CD14-positive monocyte (primary cell): ENCODE data around the gene CARM1. TPM values are rescaled to one million over a fixed set of nuclear protein-coding genes. Genes with fewer than 3 reads are reported as not detected.
"Not testable (repeated sequence)": the region's sequence is repeated elsewhere in the genome, so short reads cannot be mapped to it uniquely, and the experiment has no call there.

Experiments
- DNase-seq, 3 donors: peaks; one replicate each; pipeline ENCODE4 v3.0.0-alpha.2; 2011 to 2022
- H2AFZ ChIP-seq: 2 replicates; pipeline ENCODE4 v1.6.0; 2012; ENCODE audit warnings: mild to moderate bottlenecking, low read depth, low read length, inconsistent platforms; ENCODE audit not compliant: insufficient read depth, poor library complexity, severe bottlenecking
- H3K27ac ChIP-seq, 2 donors: 1 replicate in 1 of 2; 2 replicates in 1 of 2; pipeline ENCODE4 v1.5.1; 2012 to 2013; ENCODE audit warnings: low read length in 2 of 2, control low read depth in 1 of 2, inconsistent platforms in 1 of 2, low read depth in 1 of 2, mild to moderate bottlenecking in 1 of 2
- H3K27me3 ChIP-seq, 2 donors: one replicate each; pipeline versions ENCODE4 v1.6.0 to v1.6.1; 2011 to 2013; ENCODE audit warnings: low read length in 2 of 2; ENCODE audit not compliant: control insufficient read depth in 2 of 2, insufficient read depth in 2 of 2
- H3K36me3 ChIP-seq, 2 donors: replicated peaks in 1 of 2; 1 replicate in 1 of 2; 2 replicates in 1 of 2; pipeline versions ENCODE4 v1.5.1 to v1.6.1; 2012 to 2013; ENCODE audit warnings: low read length in 2 of 2, control low read depth in 1 of 2, inconsistent platforms in 1 of 2, mild to moderate bottlenecking in 1 of 2; ENCODE audit not compliant: insufficient read depth in 2 of 2, control insufficient read depth in 1 of 2
- H3K4me1 ChIP-seq, 2 donors: 1 replicate in 1 of 2; 2 replicates in 1 of 2; pipeline versions ENCODE4 v1.5.1 to v1.6.1; 2012 to 2013; ENCODE audit warnings: low read length in 2 of 2, control low read depth in 1 of 2, inconsistent platforms in 1 of 2, mild to moderate bottlenecking in 1 of 2, moderate library complexity in 1 of 2; ENCODE audit not compliant: insufficient read depth in 2 of 2, control insufficient read depth in 1 of 2
- H3K4me2 ChIP-seq: replicated peaks from 2 replicates; pipeline ENCODE3; 2012; ENCODE audit warnings: low read length, moderate library complexity, mild to moderate bottlenecking; ENCODE audit not compliant: poor library complexity, severe bottlenecking; ENCODE audit errors: extremely low read depth
- H3K4me3 ChIP-seq, 3 experiments: fragments of 200-600 bp in 1 of 3; sonication (generic) in 1 of 3; replicated peaks in 1 of 3; 1 replicate in 2 of 3; 2 replicates in 1 of 3; pipeline ENCODE4 v1.5.1; 2011 to 2013; ENCODE audit warnings: low read length in 3 of 3, mild to moderate bottlenecking in 3 of 3, control low read depth in 2 of 3, low read depth in 2 of 3, inconsistent platforms in 1 of 3, moderate library complexity in 1 of 3
- H3K79me2 ChIP-seq: 2 replicates; pipeline ENCODE4 v1.6.0; 2012; ENCODE audit warnings: mild to moderate bottlenecking, control low read depth, inconsistent platforms, low read length, moderate library complexity; ENCODE audit not compliant: insufficient read depth
- H3K9ac ChIP-seq: 2 replicates; pipeline ENCODE4 v1.6.0; 2017; ENCODE audit warnings: low read length, mild to moderate bottlenecking; ENCODE audit not compliant: insufficient read depth, poor library complexity, severe bottlenecking
- H3K9me3 ChIP-seq, 2 donors: replicated peaks in 1 of 2; 1 replicate in 1 of 2; 2 replicates in 1 of 2; pipeline versions ENCODE4 v1.5.1 to v1.6.1; 2012 to 2013; ENCODE audit warnings: low read length in 2 of 2, control low read depth in 1 of 2; ENCODE audit not compliant: control insufficient read depth in 1 of 2, insufficient read depth in 1 of 2
- H4K20me1 ChIP-seq: 2 replicates; pipeline ENCODE4 v1.6.0; 2012; ENCODE audit warnings: mild to moderate bottlenecking, low read length, control low read depth, moderate library complexity; ENCODE audit not compliant: insufficient read depth
- H3K27ac Mint-ChIP-seq, 7 donors: one replicate each; pipeline ENCODE4 v1.8.0; 2020; ENCODE audit warnings: mild to moderate bottlenecking in 7 of 7, mixed read lengths in 7 of 7, moderate library complexity in 6 of 7, inconsistent platforms in 2 of 7
- H3K27me3 Mint-ChIP-seq, 3 donors: one replicate each; pipeline ENCODE4 v1.8.0; 2021 to 2022; ENCODE audit warnings: low read depth in 3 of 3, mild to moderate bottlenecking in 3 of 3, mixed read lengths in 3 of 3, moderate library complexity in 3 of 3, inconsistent platforms in 1 of 3
- H3K36me3 Mint-ChIP-seq, 2 donors: one replicate each; pipeline ENCODE4 v1.8.0; 2020; ENCODE audit warnings: mixed read lengths in 2 of 2, inconsistent platforms in 1 of 2, mild to moderate bottlenecking in 1 of 2
- H3K4me1 Mint-ChIP-seq: one replicate; pipeline ENCODE4 v1.8.0; 2020; ENCODE audit warnings: mild to moderate bottlenecking, mixed read lengths
- H3K4me3 Mint-ChIP-seq, 2 donors: one replicate each; pipeline ENCODE4 v1.8.0; 2020; ENCODE audit warnings: mild to moderate bottlenecking in 2 of 2, mixed read lengths in 2 of 2, moderate library complexity in 1 of 2
- H3K9me3 Mint-ChIP-seq, 7 donors: one replicate each; pipeline ENCODE4 v1.8.0; 2020 to 2022; ENCODE audit warnings: mixed read lengths in 7 of 7, mild to moderate bottlenecking in 6 of 7, moderate library complexity in 6 of 7, inconsistent platforms in 2 of 7
- CTCF ChIP-seq: fragments of 200-600 bp; IDR thresholded peaks from one replicate; pipeline ENCODE4 v1.8.0; 2022; ENCODE audit warnings: antibody characterized with exemption, mild to moderate bottlenecking
- WGBS: methylation state at CpG from one replicate; pipeline ENCODE4 v1.1.5; 2013; ENCODE audit warnings: missing lambda C conversion rate; ENCODE audit not compliant: insufficient coverage; 5-methylcytosine and 5-hydroxymethylcytosine counted together
- intact Hi-C, 2 donors: fragments of 100-400 bp; cut with micrococcal nuclease; formaldehyde crosslinking; loops; one replicate each; pipeline versions ENCODE4 v1.15.0 to v1.15.1; 2023
- polyA plus RNA-seq, 3 donors: library from polyadenylated mRNA; depleted of rRNA in 1 of 3; unstranded in 2 of 3; stranded (reverse) in 1 of 3; fragments of 300-500 nt in 2 of 3; fragments of >200 nt in 1 of 3; fragmentation: Illumina TruSeq in 2 of 3; gene quantifications; 1 replicate in 2 of 3; 2 replicates in 1 of 3; pipeline ENCODE4 v1.2.3, GENCODE V29; 2012 to 2021

The CARM1 gene
- polyA plus RNA-seq, 3 donors, result 0.17 to 26.3 (median 0.29) TPM

DNA sequence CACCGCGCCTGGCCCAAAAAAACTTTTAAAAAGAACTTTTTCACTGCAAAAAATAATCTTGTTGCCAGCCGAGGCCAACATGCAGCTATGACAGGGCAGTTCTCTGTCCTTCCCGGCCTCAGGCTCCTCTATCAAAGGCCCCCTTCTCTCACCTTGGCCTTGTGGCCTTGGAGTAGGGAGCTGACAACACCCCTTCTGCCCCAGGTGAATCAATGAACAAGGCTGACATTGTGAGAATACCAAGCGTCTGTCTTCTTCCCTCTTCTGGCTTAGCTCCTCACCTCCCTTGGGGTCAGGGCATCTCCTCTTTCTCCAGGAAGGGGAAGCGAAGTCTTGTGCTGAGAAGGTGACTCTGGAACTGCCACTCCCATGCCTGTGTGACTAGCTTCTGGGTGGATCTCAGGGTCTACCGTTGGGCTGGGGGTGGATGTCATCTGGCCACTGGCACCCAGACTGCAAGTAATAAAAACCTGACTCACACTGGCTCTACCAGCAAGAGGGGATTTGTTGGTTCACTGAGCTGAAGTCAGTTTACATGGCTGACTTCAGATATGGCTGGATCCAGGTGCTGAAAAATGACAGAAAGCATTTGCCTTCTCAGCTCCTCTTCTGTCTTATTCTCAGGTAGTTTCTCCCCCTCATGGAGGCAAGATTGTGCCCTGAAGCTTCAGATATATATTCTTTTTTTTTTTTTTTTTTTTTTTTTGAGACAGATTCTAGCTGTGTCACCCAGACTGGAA, 16.8 kb upstream of the CARM1 start:
- Mint-ChIP-seq H3K27me3 (peaks cover 1 to 5% (median 3%) of the 10 kb centered on the region in 3 donors), H3K36me3 (peaks cover 50 to 90% of the 10 kb centered on the region in 2 donors), H3K9me3 (peaks cover 0 to 2% (median 0%) of the 10 kb centered on the region in 7 donors), H3K4me1 (peaks cover 33% of the 10 kb centered on the region), H3K4me3 (no peak overlapping the region), H3K27ac (peak overlapping the region; percentile 7 to 78 (median 25))
- no peak for DNase-seq
- Histone ChIP-seq H3K4me2 (no peak overlapping the region), H3K9ac (no peak overlapping the region), H3K27me3 (no peaks in the 10 kb centered on the region), H3K79me2 (peaks cover 72% of the 10 kb centered on the region), H3K9me3 (no peaks in the 10 kb centered on the region), H3K4me3 (no peak overlapping the region), H2AFZ (no peak overlapping the region), H3K36me3 (peaks cover 58 to 83% of the 10 kb centered on the region in 2 donors), H3K27ac (peak overlapping the region; percentile 35 to 57), H4K20me1 (peaks cover 48% of the 10 kb centered on the region), H3K4me1 (peaks cover 14 to 35% of the 10 kb centered on the region in 2 donors)
- 94% methylated on average over 3 of the region's 7 CpGs for WGBS
- intact Hi-C loops, result no loop called here
- no peak for TF ChIP-seq CTCF

- H3K36me3 Mint-ChIP-seq, result peaks cover 45 to 88% of the 10 kb centered on the region in 2 donors
Observed at GRCh38 chr19:10855879-10856522, 15.4 kb upstream of the CARM1 start.

GRCh38 chr19:10856899-10857298, 14.5 kb upstream of the CARM1 start:
- H4K20me1 ChIP-seq, result peaks cover 39% of the 10 kb centered on the region
- H3K4me2 ChIP-seq, H3K27ac Mint-ChIP-seq, H2AFZ ChIP-seq, H3K27me3 ChIP-seq, DNase-seq, H3K9me3 ChIP-seq, H3K9me3 Mint-ChIP-seq, H3K4me3 Mint-ChIP-seq, H3K4me3 ChIP-seq, H3K27me3 Mint-ChIP-seq, H3K27ac ChIP-seq, intact Hi-C loops, H3K9ac ChIP-seq: not testable (repeated sequence)
- peaks cover 35% of the 10 kb centered on the region for H3K4me1 Mint-ChIP-seq
- H3K79me2 ChIP-seq, result peaks cover 50% of the 10 kb centered on the region
- peaks cover 40 to 83% of the 10 kb centered on the region in 2 donors for H3K36me3 Mint-ChIP-seq
- peaks cover 51 to 72% of the 10 kb centered on the region in 2 donors for H3K36me3 ChIP-seq
- peaks cover 14 to 38% of the 10 kb centered on the region in 2 donors for H3K4me1 ChIP-seq
- WGBS, result no CpG with 5 or more reads among the region's 1 CpG

More at GRCh38 chr19:10855879-10856522, 15.4 kb upstream of the CARM1 start:
- H3K27ac ChIP-seq, result no peak overlapping the region
- peak overlapping the region in 1 of 7 donors; percentile 72 for H3K27ac Mint-ChIP-seq
- no peaks in the 10 kb centered on the region for H3K9me3 ChIP-seq
- peaks cover 6 to 36% of the 10 kb centered on the region in 2 donors for H3K4me1 ChIP-seq
- H3K4me3 Mint-ChIP-seq, result no peak overlapping the region
- DNase-seq, result peak; percentile 37 to 56 (median 45)
- H3K79me2 ChIP-seq, result peaks cover 57% of the 10 kb centered on the region
- no peak overlapping the region for H3K4me3 ChIP-seq
- intact Hi-C loops, result no loop called here
- peak; percentile 84 for TF ChIP-seq CTCF
- WGBS, result 75% methylated on average over 2 of the region's 5 CpGs
- no peak overlapping the region for H3K4me2 ChIP-seq
- H3K9ac ChIP-seq, result no peak overlapping the region
- H3K36me3 ChIP-seq, result peaks cover 56 to 78% of the 10 kb centered on the region in 2 donors
- H3K27me3 Mint-ChIP-seq, result peaks cover 0 to 4% (median 3%) of the 10 kb centered on the region in 3 donors
- H3K4me1 Mint-ChIP-seq, result peaks cover 29% of the 10 kb centered on the region
- no peak overlapping the region for H2AFZ ChIP-seq
- H3K27me3 ChIP-seq, result no peaks in the 10 kb centered on the region
- H4K20me1 ChIP-seq, result peaks cover 39% of the 10 kb centered on the region
- H3K9me3 Mint-ChIP-seq, result peaks cover 0 to 5% (median 0%) of the 10 kb centered on the region in 7 donors
